Measurements from ENCODE around the gene NPNT.

- TF ChIP-seq, protein P1, sequence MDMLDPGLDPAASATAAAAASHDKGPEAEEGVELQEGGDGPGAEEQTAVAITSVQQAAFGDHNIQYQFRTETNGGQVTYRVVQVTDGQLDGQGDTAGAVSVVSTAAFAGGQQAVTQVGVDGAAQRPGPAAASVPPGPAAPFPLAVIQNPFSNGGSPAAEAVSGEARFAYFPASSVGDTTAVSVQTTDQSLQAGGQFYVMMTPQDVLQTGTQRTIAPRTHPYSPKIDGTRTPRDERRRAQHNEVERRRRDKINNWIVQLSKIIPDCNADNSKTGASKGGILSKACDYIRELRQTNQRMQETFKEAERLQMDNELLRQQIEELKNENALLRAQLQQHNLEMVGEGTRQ (CRISPR knock-in tag; IDR thresholded peaks at IDR 0.05): no peak
- TF ChIP-seq CTCF (IDR thresholded peaks at IDR 0.05): no peak
- no peak for TF ChIP-seq TEAD4 (CRISPR knock-in tag; IDR thresholded peaks at IDR 0.05)
- no peak for TF ChIP-seq NR2C2 (CRISPR knock-in tag; IDR thresholded peaks at IDR 0.05)
- TF ChIP-seq NR1H2 (CRISPR knock-in tag; IDR thresholded peaks at IDR 0.05): no peak
- TF ChIP-seq, protein P2, sequence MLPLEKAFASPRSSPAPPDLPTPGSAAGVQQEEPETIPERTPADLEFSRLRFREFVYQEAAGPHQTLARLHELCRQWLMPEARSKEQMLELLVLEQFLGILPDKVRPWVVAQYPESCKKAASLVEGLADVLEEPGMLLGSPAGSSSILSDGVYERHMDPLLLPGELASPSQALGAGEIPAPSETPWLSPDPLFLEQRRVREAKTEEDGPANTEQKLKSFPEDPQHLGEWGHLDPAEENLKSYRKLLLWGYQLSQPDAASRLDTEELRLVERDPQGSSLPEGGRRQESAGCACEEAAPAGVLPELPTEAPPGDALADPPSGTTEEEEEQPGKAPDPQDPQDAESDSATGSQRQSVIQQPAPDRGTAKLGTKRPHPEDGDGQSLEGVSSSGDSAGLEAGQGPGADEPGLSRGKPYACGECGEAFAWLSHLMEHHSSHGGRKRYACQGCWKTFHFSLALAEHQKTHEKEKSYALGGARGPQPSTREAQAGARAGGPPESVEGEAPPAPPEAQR (CRISPR knock-in tag; IDR thresholded peaks at IDR 0.05): no peak
- TF ChIP-seq JUN (CRISPR knock-in tag; IDR thresholded peaks at IDR 0.05): no peak
- TF ChIP-seq, protein P3, sequence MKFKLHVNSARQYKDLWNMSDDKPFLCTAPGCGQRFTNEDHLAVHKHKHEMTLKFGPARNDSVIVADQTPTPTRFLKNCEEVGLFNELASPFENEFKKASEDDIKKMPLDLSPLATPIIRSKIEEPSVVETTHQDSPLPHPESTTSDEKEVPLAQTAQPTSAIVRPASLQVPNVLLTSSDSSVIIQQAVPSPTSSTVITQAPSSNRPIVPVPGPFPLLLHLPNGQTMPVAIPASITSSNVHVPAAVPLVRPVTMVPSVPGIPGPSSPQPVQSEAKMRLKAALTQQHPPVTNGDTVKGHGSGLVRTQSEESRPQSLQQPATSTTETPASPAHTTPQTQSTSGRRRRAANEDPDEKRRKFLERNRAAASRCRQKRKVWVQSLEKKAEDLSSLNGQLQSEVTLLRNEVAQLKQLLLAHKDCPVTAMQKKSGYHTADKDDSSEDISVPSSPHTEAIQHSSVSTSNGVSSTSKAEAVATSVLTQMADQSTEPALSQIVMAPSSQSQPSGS (CRISPR knock-in tag; IDR thresholded peaks at IDR 0.05; ENCODE audit: borderline replicate concordance, low read depth): no peak
- no peak for TF ChIP-seq ZNF232 (CRISPR knock-in tag; IDR thresholded peaks at IDR 0.05)
- TF ChIP-seq, protein P4, sequence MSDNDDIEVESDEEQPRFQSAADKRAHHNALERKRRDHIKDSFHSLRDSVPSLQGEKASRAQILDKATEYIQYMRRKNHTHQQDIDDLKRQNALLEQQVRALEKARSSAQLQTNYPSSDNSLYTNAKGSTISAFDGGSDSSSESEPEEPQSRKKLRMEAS (CRISPR knock-in tag; IDR thresholded peaks at IDR 0.05): no peak
- no peak for TF ChIP-seq ARID4B (CRISPR knock-in tag; IDR thresholded peaks at IDR 0.05; ENCODE audit: borderline replicate concordance)
- no peak for TF ChIP-seq ZNF512 (CRISPR knock-in tag; IDR thresholded peaks at IDR 0.05; ENCODE audit: borderline replicate concordance)
- no peak for TF ChIP-seq CREB1 (CRISPR knock-in tag; IDR thresholded peaks at IDR 0.05)
Observed at GRCh38 chr4:105912633-105913032, 17.4 kb downstream of the NPNT start.
